A673 (cell line): ENCODE results near the gene STK36.

Source experiments
- CTCF ChIP-seq: fragments of 300-800, 200-600 bp; sonication (generic); conservative IDR thresholded peaks from 2 replicates; pipeline ENCODE4 v1.5.1; 2017; ENCODE audit warnings: low read depth, mild to moderate bottlenecking, antibody characterized with exemption, low read length, moderate library complexity, mixed read lengths
- EZH2 ChIP-seq: fragments of 200-600 bp; sonication (generic); IDR thresholded peaks from 2 replicates; pipeline ENCODE4 v1.6.1; 2017; ENCODE audit warnings: borderline replicate concordance, low read depth, mild to moderate bottlenecking, mixed read lengths, antibody characterized with exemption, low read length; ENCODE audit not compliant: poor library complexity, severe bottlenecking

- TF ChIP-seq CTCF: no peak
- TF ChIP-seq EZH2: no peak
These were observed 28.1 kb upstream of the STK36 start for GRCh38 chr2:218643751-218644310.
